ENCODE data around the gene EXOC3.

- TF ChIP-seq CTCF (IDR thresholded peaks at IDR 0.05 in 4 of 5, conservative IDR thresholded peaks at IDR 0.05 in 1 of 5) (no peak), POLR2A (IDR thresholded peaks at IDR 0.05) (no peak)
Measured at GRCh38 chr5:448766-449090, 5.8 kb downstream of the EXOC3 start.

All from gastrocnemius medialis (tissue), 4 donors.